H9 (cell line): ENCODE results near the gene ARHGAP15. TPM values are rescaled to one million over a fixed set of nuclear protein-coding genes. Genes with fewer than 3 reads are reported as not detected.

ENCODE experiments used
- DNase-seq: peaks from one replicate; pipeline ENCODE4 v3.0.0-alpha.2; 2017
- H2AFZ ChIP-seq: one replicate; pipeline ENCODE4 v1.6.1; 2013; ENCODE audit warnings: mild to moderate bottlenecking, low read length, control low read depth, moderate library complexity
- H2AK5ac ChIP-seq: 2 replicates; pipeline ENCODE4 v1.6.1; 2013; ENCODE audit warnings: low read length, control low read depth, mixed read lengths; ENCODE audit not compliant: insufficient read length
- H2BK120ac ChIP-seq: one replicate; pipeline ENCODE4 v1.6.1; 2013; ENCODE audit warnings: low read depth, mild to moderate bottlenecking, low read length, control low read depth, inconsistent platforms; ENCODE audit not compliant: poor library complexity, severe bottlenecking
- H2BK12ac ChIP-seq: 2 replicates; pipeline ENCODE4 v1.6.1; 2013; ENCODE audit warnings: low read length, control low read depth, mixed read lengths, low read depth; ENCODE audit not compliant: insufficient read length
- H2BK15ac ChIP-seq: 2 replicates; pipeline ENCODE4 v1.6.1; 2013; ENCODE audit warnings: low read depth, low read length, control low read depth
- H2BK20ac ChIP-seq: one replicate; pipeline ENCODE4 v1.6.1; 2013; ENCODE audit warnings: low read depth, mild to moderate bottlenecking, low read length, control low read depth, inconsistent platforms; ENCODE audit not compliant: poor library complexity, severe bottlenecking
- H2BK5ac ChIP-seq: 2 replicates; pipeline ENCODE4 v1.6.1; 2013; ENCODE audit warnings: low read length, control low read depth, mixed read lengths; ENCODE audit not compliant: insufficient read length
- H3K14ac ChIP-seq: 2 replicates; pipeline ENCODE4 v1.6.1; 2013; ENCODE audit warnings: low read length, control low read depth; ENCODE audit not compliant: insufficient read depth
- H3K18ac ChIP-seq: 2 replicates; pipeline ENCODE4 v1.6.1; 2013; ENCODE audit warnings: low read depth, mild to moderate bottlenecking, mixed read lengths, low read length, control low read depth; ENCODE audit not compliant: insufficient read length
- H3K23ac ChIP-seq: 2 replicates; pipeline ENCODE4 v1.6.1; 2013; ENCODE audit warnings: low read length, control low read depth, mixed read lengths, low read depth; ENCODE audit not compliant: insufficient read length
- H3K23me2 ChIP-seq: 2 replicates; pipeline ENCODE4 v1.6.1; 2013; ENCODE audit warnings: low read depth, mild to moderate bottlenecking, mixed read lengths, low read length, control low read depth; ENCODE audit not compliant: insufficient read length, poor library complexity, severe bottlenecking
- H3K27ac ChIP-seq: 2 replicates; pipeline ENCODE4 v1.5.1; 2013; ENCODE audit warnings: low read length, control low read depth, mixed read lengths, low read depth; ENCODE audit not compliant: insufficient read length
- H3K27me3 ChIP-seq: 2 replicates; pipeline ENCODE4 v1.6.1; 2013; ENCODE audit warnings: low read length, control low read depth, inconsistent platforms; ENCODE audit not compliant: insufficient read depth
- H3K4ac ChIP-seq: 2 replicates; pipeline ENCODE4 v1.6.1; 2013; ENCODE audit warnings: low read depth, mild to moderate bottlenecking, control low read depth, inconsistent platforms, low read length, moderate library complexity
- H3K4me1 ChIP-seq: 2 replicates; pipeline ENCODE4 v1.6.1; 2013; ENCODE audit warnings: low read length, control low read depth, inconsistent platforms; ENCODE audit not compliant: insufficient read depth
- H3K4me2 ChIP-seq: 2 replicates; pipeline ENCODE4 v1.6.1; 2013; ENCODE audit warnings: low read length, control low read depth, mixed read lengths; ENCODE audit not compliant: insufficient read length, insufficient read depth
- H3K56ac ChIP-seq: 2 replicates; pipeline ENCODE4 v1.6.1; 2013; ENCODE audit warnings: low read depth, mild to moderate bottlenecking, mixed read lengths, low read length, control low read depth; ENCODE audit not compliant: insufficient read length
- H3K79me1 ChIP-seq: 2 replicates; pipeline ENCODE4 v1.6.1; 2013; ENCODE audit warnings: low read depth, mild to moderate bottlenecking, moderate library complexity, low read length, control low read depth, inconsistent platforms; ENCODE audit not compliant: insufficient read depth, poor library complexity, severe bottlenecking
- H3K79me2 ChIP-seq: 2 replicates; pipeline ENCODE4 v1.6.1; 2013; ENCODE audit warnings: low read length, control low read depth, inconsistent platforms; ENCODE audit not compliant: insufficient read depth
- H3K9ac ChIP-seq: 2 replicates; pipeline ENCODE4 v1.6.1; 2013; ENCODE audit warnings: low read length, control low read depth, mixed read lengths; ENCODE audit not compliant: insufficient read length; ENCODE audit errors: extremely low read depth
- H3K9me3 ChIP-seq: one replicate; pipeline ENCODE4 v1.6.1; 2013; ENCODE audit warnings: low read depth, low read length, inconsistent platforms; ENCODE audit not compliant: control insufficient read depth
- H3T11ph ChIP-seq: one replicate; pipeline ENCODE4 v1.6.1; 2013; ENCODE audit warnings: mild to moderate bottlenecking, low read length, control low read depth, inconsistent platforms
- H4K20me1 ChIP-seq: one replicate; pipeline ENCODE4 v1.6.1; 2013; ENCODE audit not compliant: control insufficient read depth, insufficient read length, insufficient read depth
- H4K5ac ChIP-seq: 2 replicates; pipeline ENCODE4 v1.6.1; 2013; ENCODE audit warnings: low read depth, mild to moderate bottlenecking, mixed read lengths, low read length, control low read depth; ENCODE audit not compliant: insufficient read length
- H4K8ac ChIP-seq: replicated peaks from 2 replicates; pipeline ENCODE4 v1.6.1; 2013; ENCODE audit warnings: low read length, control low read depth, mixed read lengths, low read depth; ENCODE audit not compliant: insufficient read length
- H4K91ac ChIP-seq: 2 replicates; pipeline ENCODE4 v1.6.1; 2013; ENCODE audit warnings: low read depth, mild to moderate bottlenecking, moderate library complexity, mixed read lengths, low read length, control low read depth; ENCODE audit not compliant: insufficient read length
- H3K27ac Mint-ChIP-seq, 3 experiments: 2 replicates in 2 of 3; 3 replicates in 1 of 3; pipeline ENCODE4 v1.8.0; 2020 to 2021; ENCODE audit warnings: mixed read lengths in 3 of 3, mild to moderate bottlenecking in 1 of 3, moderate library complexity in 1 of 3
- H3K27me3 Mint-ChIP-seq: 2 replicates; pipeline ENCODE4 v1.8.0; 2021; ENCODE audit warnings: low read depth, mild to moderate bottlenecking, moderate library complexity, mixed read lengths
- H3K36me3 Mint-ChIP-seq, 3 experiments: 2 replicates in 2 of 3; 3 replicates in 1 of 3; pipeline ENCODE4 v1.8.0; 2020 to 2021; ENCODE audit warnings: low read depth in 3 of 3, mixed read lengths in 3 of 3; ENCODE audit not compliant: insufficient read depth in 1 of 3
- H3K4me1 Mint-ChIP-seq, 2 experiments: 2 replicates each; pipeline ENCODE4 v1.8.0; 2020; ENCODE audit warnings: mixed read lengths in 2 of 2
- H3K4me3 Mint-ChIP-seq, 2 experiments: 2 replicates in 1 of 2; 3 replicates in 1 of 2; pipeline ENCODE4 v1.8.0; 2020 to 2021; ENCODE audit warnings: mild to moderate bottlenecking in 2 of 2, mixed read lengths in 2 of 2, moderate library complexity in 1 of 2
- H3K9me3 Mint-ChIP-seq, 2 experiments: 2 replicates in 1 of 2; 3 replicates in 1 of 2; pipeline ENCODE4 v1.8.0; 2020; ENCODE audit warnings: mild to moderate bottlenecking in 2 of 2, mixed read lengths in 2 of 2, moderate library complexity in 1 of 2
- CTCF ChIP-seq: fragments of 200-600 bp; sonication (generic); conservative IDR thresholded peaks from 3 replicates; pipeline ENCODE4 v1.8.0; 2021; ENCODE audit warnings: antibody characterized with exemption, mild to moderate bottlenecking
- WGBS: extraction: QIAGEN DNeasy Blood & Tissue Kit; methylation state at CpG from one replicate; pipeline ENCODE4 v1.1.7; 2013; ENCODE audit warnings: missing lambda C conversion rate, low lambda C conversion rate, mixed read lengths; ENCODE audit not compliant: insufficient read length; ENCODE audit errors: extremely low coverage; 5-methylcytosine and 5-hydroxymethylcytosine counted together
- total RNA-seq: library from RNA; stranded (reverse); gene quantifications from 2 replicates; pipeline ENCODE4 v1.2.1, GENCODE V29; 2021

Gene ARHGAP15
- total RNA-seq, 1 experiment from 2014 or later: not detected

GRCh38 chr2:143710196-143710595 lies 581.0 kb downstream of the ARHGAP15 start:
- Mint-ChIP-seq H3K36me3 (peaks cover 6 to 27% (median 9%) of the 10 kb centered on the region in 3 experiments; a peak in 6 of 7 replicates), H3K9me3 (peaks cover 14 to 17% of the 10 kb centered on the region in 2 experiments; a peak in 4 of 5 replicates), H3K27me3 (peaks cover 3% of the 10 kb centered on the region; the same call in 1 of the 2 replicates), H3K27ac (no peak overlapping the region), H3K4me1 (peaks cover 5% of the 10 kb centered on the region in 2 experiments), H3K4me3 (no peak overlapping the region)
- no peak overlapping the region for H2BK20ac ChIP-seq
- H3K23ac ChIP-seq: no peak overlapping the region
- H2BK5ac ChIP-seq: no peak overlapping the region
- no peaks in the 10 kb centered on the region for H3K4me1 ChIP-seq
- H3K56ac ChIP-seq: no peak overlapping the region
- no peak overlapping the region for H3T11ph ChIP-seq
- H4K20me1 ChIP-seq: no peaks in the 10 kb centered on the region
- WGBS: no CpG with 5 or more reads among the region's 4 CpGs
- no peak overlapping the region for H2AFZ ChIP-seq
- H3K4ac ChIP-seq: no peak overlapping the region
- no peak overlapping the region for H3K14ac ChIP-seq
- DNase-seq: no peak
- TF ChIP-seq CTCF: no peak
- H3K4me2 ChIP-seq: no peak overlapping the region
- H4K8ac ChIP-seq: no peak overlapping the region
- no peak overlapping the region for H4K5ac ChIP-seq
- no peak overlapping the region for H2BK120ac ChIP-seq
- H3K79me1 ChIP-seq: no peaks in the 10 kb centered on the region
- no peak overlapping the region for H3K18ac ChIP-seq
- H2BK12ac ChIP-seq: no peak overlapping the region
- no peaks in the 10 kb centered on the region for H3K23me2 ChIP-seq
- no peak overlapping the region for H2BK15ac ChIP-seq
- no peak overlapping the region for H2AK5ac ChIP-seq
- H3K27me3 ChIP-seq: no peaks in the 10 kb centered on the region
- H4K91ac ChIP-seq: no peak overlapping the region
- no peaks in the 10 kb centered on the region for H3K79me2 ChIP-seq
- H3K27ac ChIP-seq: no peak overlapping the region
- no peaks in the 10 kb centered on the region for H3K9me3 ChIP-seq
- no peak overlapping the region for H3K9ac ChIP-seq
